ENCODE results near the gene GIT1. TPM values are rescaled to one million over a fixed set of nuclear protein-coding genes. Genes with fewer than 3 reads are reported as not detected.

Gene GIT1, protein sequence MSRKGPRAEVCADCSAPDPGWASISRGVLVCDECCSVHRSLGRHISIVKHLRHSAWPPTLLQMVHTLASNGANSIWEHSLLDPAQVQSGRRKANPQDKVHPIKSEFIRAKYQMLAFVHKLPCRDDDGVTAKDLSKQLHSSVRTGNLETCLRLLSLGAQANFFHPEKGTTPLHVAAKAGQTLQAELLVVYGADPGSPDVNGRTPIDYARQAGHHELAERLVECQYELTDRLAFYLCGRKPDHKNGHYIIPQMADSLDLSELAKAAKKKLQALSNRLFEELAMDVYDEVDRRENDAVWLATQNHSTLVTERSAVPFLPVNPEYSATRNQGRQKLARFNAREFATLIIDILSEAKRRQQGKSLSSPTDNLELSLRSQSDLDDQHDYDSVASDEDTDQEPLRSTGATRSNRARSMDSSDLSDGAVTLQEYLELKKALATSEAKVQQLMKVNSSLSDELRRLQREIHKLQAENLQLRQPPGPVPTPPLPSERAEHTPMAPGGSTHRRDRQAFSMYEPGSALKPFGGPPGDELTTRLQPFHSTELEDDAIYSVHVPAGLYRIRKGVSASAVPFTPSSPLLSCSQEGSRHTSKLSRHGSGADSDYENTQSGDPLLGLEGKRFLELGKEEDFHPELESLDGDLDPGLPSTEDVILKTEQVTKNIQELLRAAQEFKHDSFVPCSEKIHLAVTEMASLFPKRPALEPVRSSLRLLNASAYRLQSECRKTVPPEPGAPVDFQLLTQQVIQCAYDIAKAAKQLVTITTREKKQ
- total RNA-seq: 9.4 TPM

DNA sequence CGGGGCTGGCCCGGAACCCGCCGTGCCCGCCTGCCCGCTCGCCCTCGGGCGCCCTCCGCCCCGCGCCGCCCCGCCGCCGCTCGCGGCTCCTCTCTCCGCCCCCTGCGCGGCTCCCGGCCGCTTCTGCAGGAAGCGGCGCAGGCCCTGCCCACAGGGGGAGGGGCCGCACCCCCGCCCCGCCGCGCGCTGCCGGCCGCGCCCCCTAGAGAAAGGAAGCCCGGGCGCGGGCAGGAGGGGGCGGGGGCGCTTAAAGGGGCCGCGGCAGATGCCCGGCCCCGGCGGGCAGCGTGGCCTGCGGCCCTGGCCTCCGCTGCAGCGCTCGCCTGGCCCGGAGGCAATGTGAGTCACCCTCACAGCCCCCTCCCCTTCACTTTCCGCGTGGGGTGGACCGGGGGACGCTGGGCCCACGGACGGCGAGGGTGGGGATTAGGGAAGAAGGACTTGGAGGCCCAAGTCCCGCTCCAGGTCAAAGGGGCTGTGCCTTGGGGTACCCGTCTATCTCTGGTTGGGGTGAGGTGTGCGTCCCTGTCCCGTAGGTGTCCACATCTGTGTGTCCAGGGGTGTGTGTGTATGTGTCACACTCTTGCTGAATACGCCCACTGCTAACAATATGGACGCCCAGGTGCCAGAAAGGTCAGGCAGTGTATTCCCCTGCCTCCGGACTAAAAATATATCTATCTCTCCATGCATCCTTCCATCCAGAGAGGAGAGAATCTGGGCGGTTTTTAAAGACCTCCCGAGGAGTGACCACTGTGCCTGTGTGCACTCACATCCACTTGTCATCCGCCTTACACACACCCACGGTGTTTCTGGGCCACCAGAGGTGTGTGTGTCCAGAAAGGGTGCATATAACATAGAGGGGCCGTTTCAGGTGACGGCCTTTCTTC lies at the start of gene GIT1:
GIT1 (minus strand) TSS at position 125 of the 887 bp plus-strand sequence. CDS start 270 bp downstream, outside the sequence.
- ATAC-seq: peak; percentile 89

DNA sequence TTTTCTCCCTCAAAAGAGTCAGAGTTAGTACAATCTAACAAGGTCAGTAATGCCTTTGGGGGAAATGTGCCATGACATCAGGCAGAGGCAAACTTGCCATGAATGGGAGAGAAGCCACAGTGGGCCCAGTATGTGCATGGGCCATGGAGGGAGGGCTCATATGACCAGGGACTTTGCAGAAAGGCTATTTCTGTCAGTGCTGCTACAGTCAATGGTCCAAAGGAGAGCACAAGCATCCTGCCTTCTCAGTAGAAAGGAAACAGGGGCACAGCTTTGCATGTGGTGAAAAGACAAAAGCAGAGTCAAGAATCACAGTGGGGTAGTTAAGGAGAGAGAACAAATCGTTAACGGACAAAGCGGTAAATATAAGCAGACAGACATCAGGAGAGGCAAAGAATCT lies 44.4 kb upstream of the GIT1 start:
- ATAC-seq: no peak

More for the DNA sequence above, at the start of gene GIT1:
- peak; percentile 88 for DNase-seq (ENCODE audit: low spot score)

DNA sequence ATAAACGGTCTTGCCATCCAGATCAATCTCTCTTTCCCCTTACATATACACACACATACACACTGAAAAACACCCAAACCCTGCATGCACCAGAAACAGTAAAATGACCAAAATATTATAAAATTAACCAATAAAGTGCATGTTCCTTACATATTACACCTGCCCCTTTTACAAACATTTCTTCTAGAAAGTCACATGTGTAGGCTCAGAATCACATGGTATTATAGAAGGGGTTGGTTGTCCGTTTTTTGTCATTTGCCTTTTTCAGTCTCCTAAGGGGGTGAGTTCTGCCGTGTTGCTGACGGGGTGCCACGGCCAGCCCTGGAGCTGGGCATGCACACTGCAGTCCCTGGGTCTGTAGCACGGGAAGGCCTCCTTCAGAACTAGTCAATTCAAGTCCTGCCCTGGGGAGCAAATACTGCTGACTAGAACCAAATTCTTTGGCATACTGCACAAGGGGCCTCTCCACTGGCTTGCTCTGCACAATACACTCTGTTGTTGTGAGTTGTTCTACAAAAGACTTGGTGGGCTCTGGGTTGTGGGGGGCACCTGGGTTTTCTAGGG lies 41.3 kb upstream of the GIT1 start:
- ATAC-seq: no peak
- DNase-seq (ENCODE audit: low spot score): no peak

More for the DNA sequence above, 44.4 kb upstream of the GIT1 start:
- no peak for DNase-seq (ENCODE audit: low spot score)

DNA sequence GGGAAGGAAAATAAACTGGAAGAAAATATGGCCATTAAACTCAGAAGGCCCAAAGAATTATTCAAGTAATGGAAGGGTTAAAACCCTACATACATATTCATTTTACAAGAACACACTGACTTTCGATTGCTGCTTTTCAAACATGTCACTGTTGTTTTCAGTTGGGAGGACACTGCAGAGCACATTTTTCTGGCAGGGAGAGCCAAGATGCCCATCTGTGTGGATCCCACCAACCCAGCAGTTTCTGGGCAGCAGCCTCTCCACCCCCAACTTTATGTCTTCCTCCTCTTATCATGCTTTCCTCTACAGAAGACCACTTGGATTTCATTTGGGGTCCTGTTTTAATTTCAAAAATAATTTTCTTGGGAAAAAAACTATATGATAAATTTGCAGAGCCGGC lies 40.4 kb upstream of the GIT1 start:
- ATAC-seq: no peak
- DNase-seq (ENCODE audit: low spot score): no peak

DNA sequence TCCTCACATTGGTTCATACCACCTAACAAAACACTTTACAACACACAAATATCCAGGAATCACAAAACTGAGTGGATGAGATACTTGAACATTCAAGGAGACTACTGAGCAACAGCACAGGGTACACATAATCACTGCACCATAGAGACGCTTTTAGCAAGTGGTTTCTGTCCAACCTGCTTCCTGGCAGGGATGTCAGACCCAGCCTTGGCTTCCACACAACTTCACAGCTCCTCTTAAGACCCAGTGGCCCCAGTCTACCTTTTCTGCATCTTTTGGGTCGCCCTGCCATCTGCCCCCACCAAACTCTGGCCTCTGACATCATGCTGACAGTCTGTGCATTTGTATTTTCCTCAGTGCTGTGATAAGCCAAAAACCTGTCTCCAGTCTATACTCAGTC lies 39.2 kb upstream of the GIT1 start:
- DNase-seq (ENCODE audit: low spot score) (no peak), ATAC-seq (no peak)

DNA sequence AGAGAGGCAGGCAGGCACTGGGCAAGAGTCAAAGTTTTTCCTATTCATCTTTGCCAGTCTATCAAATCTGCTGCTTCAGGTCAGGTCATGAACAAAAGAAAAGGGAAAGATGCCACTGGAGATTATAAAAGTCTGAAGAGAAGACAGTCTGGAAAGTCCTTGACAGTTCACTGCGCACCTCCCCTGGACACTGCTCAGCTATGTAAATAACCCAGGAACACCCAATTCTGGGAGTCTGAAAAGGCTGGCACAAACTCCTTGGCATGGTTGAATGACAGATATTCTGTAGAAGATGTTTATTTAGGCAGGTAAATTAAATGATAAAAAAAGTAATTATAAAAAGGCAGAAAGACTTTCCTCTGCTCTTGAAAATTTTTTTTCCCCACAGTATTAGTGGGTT lies 38.5 kb upstream of the GIT1 start:
- DNase-seq (ENCODE audit: low spot score): no peak
- no peak for ATAC-seq

DNA sequence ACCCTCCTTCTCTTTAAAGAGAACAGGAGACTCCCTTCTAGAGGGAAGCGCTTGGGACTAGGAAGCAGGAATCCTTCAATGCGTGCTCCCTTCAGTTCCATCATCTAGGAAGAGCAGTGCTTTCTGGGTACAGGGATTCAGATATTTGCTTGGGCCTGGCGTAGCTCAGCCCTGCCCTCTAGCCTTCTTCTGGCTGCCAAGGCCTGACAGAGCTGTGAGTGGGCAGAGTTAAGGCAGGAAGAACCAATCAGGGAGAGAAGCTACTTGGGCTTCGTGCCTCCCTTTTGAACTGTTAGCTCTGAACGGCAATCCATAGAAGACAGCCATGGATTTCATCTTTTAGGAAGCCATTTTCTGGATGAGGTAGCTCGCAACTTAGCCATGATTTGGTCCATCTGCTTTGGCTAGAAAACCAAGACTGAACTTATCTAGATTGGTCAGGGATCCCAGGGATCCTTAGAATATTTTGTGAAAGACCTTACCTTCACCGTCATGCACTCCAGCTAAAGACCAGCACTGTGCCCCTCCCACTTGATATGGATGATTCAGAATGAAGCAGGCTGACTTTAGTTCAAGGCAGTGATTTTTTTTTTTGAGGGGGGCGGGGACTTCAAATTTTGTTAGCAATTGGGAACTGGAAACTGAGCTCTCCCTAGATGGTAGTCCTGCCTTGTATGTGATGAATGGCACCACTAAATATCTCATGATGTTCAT lies 35.7 kb upstream of the GIT1 start:
- ATAC-seq: peak; percentile 30
- no peak for DNase-seq (ENCODE audit: low spot score)

DNA sequence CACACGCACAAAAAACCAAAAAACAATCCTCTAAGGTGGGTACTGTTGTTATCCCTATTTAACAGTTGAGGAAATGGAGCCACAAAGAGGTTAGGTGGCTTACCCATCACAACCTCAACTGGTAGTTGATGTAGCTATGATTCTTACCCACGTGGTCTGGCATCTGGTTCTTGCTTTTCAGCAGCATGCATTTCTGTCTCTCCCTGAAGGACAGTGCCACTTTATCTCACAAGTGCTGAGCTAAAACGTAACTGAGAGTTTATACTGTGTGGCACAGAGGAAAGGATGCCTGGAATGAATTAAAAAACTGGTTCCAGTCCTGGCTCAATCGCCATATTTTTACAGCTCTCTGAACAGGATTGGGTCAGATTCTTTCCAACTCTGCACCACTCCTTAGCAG lies 35.1 kb upstream of the GIT1 start:
- DNase-seq (ENCODE audit: low spot score) (no peak), ATAC-seq (no peak)

DNA sequence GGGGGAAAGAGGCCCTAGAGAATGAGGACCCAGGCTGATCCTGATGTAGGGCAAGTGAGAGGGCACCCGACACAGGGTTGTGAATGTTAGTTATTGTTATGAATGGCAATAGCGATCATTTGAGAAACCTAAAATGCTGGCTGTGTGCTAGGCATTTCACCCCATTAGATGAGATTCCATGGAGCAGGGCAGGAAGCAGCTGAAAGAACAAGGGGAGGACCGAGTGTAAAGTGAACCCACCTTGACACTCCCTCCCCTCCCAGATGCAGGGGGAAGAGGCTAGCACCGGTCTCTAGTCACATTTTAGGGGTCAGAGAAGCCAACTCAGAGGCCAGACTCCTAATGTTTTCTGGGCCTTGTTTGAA lies 33.8 kb upstream of the GIT1 start:
- ATAC-seq (no peak), DNase-seq (ENCODE audit: low spot score) (no peak)

DNA sequence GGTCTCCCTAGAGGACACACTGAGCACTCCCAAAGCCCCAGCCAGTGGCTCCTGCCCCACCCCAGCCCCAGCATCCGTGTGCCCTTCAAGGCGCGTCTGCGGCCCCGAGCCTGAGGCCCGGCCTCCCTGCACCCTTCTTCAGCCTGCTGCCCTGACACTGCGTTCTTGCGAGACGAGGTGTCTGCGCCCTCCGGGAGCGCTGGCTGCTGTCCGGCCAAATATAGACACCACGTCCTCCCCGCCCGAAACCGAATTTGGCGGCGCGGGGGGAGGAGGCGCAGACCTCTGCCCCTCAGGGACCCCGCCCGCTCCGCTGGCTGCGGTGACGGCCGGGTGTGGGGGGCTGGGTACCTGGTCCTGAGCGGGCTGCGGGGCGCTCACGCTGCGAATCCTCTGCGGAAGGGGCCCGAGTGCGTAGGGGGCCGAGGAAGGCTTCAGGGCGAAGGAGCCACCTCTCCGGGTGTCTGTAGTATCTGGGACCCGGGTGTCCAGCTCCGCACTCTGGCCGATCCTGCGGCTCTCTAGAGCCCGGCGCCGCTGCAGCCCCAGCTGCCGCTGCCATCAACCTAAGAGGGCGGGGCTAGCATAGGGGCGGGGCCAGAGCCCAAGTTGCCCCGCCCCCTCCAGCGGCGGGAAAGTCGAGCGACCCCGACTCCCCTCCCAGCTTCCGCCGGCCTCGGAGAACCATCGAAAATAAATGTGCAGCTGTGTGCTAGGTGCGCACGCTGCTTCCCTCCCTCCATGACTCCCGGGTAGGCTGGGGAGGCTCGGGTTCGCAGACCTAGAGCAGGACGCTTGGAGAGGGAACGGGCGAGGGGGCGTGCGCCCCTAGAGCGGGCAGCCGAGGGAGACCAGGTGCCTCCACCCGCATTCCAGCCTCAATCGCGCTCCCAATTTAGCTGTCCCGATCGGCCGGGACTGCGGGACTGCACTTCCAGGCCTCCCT lies 33.2 kb upstream of the GIT1 start, which contains the start of gene CORO6:
CORO6 (minus strand) TSS at position 576 of the 946 bp plus-strand sequence. CDS start 1,491 bp downstream, outside the sequence.
- ATAC-seq (peak; percentile 41), DNase-seq (ENCODE audit: low spot score) (no peak)

DNA sequence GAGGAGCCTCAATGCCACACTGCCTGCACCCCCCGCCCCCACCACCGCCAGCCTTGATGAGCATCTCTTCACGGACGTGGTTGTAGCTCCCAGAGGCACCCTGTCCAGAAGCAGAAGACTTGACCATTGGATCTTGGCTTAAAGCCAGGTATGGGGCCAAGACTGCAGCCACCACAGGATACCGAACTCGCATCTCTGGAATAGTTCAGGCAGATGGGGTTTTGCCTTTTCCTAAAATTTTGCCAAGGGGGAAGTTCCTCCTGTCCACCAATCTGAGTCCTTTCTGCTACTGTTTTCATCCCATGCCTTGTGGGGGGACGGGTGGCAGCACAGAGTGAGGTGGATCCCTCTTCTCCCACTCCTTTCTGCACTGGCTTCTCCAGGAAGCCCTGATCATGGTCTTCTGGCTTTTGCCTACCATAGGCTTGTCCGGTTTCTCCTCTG lies 32.3 kb upstream of the GIT1 start:
- no peak for ATAC-seq
- no peak for DNase-seq (ENCODE audit: low spot score)

DNA sequence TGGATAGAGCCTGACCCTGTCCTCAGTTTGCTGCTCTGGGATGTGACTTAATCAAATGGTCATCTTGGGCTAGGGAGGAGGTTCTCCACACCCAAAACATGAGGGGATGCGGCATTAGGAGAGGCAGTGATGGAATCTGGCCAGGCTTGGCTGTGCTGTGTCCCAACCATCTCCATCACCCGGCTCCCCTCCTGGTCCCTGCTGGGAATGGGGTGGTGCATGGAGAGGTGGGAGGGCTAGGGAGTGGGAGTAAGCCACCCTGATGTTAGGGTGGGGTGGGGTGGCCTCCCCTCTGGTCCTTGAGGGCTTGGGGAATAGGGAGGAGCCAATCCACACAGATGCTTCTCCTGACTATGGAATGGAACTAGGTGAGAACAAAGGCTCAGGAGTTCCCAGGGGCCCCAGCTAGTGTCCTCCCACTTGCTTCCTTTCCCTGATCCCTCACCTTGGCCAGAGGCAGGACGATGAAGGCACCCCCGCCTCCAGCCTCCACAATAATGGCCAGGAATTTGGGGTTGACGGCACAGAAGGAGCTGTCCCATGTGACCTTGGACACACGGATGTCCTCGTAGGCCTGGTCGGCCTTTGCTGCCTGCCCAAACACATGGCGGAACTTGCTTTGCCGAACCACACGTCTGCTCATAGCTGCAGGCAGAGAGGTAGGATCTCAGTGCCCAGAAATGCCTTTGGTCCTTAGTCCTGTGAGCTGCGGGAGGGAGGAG lies 31.5 kb upstream of the GIT1 start:
- ATAC-seq (no peak), DNase-seq (ENCODE audit: low spot score) (no peak)

DNA sequence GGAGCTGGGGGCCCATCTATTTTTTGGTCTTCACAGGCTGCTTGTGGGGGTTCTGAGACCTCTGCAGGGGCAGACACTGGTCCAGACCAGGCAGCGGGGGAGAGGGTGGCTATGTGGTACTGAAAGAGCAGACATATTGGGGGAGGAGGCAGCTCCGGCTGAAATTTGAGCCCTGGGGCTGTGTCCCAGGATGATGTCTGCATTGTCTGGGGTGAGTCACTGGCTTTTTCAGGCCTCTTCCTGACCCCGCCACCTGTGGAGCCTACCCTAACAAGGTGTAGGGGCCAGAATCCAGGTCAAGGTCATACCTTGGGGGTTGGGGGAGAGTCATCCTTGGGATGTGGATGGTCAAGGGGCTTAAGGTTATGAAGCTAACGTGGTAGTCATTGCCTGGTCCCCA lies 30.8 kb upstream of the GIT1 start:
- DNase-seq (ENCODE audit: low spot score): no peak

DNA sequence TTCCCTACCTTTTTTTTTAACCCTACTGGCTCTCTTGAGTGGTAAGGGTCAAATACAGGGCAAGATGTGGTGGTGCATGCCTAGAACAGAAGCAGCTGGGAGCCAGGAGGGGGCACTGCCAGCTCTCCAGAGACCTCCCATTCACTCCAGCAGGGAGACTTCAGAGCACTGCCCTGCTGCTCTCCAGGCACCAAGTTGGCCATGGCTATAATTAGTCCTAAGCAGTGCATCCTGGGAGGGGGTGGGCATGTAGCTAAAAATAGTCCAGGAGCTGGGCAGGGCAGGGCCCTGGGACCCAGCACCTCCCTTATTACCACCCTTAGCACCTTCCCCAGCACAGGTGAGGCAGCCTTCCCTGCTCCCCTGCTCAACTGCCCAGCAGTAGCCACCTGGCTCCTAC lies 29.8 kb upstream of the GIT1 start:
- ATAC-seq: no peak
- DNase-seq (ENCODE audit: low spot score): no peak

More for the DNA sequence above, 30.8 kb upstream of the GIT1 start:
- no peak for ATAC-seq

DNA sequence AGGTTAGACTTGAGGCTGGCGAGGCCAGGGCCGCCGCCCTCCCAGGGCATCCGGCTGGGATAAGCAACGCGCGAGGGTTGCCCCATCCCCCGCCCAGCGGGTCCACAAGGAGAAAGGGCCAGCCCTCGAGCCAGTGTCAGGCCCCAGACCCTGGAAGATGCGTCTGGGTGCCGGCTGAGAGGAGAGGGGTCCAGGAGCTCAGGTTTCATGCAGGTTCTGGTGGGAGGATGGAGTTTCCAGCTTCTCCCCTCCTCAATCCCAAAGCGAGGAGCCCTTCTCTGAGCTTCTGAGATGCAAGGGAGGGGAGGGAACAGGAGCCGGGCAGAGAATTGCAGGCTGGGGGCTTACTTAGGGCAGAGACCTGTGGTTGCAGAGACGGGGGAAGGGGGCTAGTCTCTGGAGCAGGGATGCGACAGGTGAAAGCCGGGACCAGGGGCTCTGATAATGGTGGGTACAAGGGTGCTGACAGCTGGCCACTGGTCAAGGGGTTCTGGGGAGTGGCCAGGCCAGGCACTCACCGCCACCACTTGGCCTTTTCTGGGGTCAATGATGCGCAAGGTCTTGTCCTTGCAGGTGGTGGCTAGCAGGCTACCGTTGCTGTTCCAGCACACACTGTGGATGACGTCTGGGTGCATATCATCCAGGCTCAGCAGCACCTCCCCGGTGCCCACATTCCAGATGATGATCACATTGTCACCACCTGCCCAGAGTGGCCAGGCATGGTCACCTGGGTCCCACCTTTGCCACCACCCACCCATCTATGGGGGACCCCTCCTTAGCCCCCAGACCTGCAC lies 29.0 kb upstream of the GIT1 start:
- no peak for DNase-seq (ENCODE audit: low spot score)

DNA sequence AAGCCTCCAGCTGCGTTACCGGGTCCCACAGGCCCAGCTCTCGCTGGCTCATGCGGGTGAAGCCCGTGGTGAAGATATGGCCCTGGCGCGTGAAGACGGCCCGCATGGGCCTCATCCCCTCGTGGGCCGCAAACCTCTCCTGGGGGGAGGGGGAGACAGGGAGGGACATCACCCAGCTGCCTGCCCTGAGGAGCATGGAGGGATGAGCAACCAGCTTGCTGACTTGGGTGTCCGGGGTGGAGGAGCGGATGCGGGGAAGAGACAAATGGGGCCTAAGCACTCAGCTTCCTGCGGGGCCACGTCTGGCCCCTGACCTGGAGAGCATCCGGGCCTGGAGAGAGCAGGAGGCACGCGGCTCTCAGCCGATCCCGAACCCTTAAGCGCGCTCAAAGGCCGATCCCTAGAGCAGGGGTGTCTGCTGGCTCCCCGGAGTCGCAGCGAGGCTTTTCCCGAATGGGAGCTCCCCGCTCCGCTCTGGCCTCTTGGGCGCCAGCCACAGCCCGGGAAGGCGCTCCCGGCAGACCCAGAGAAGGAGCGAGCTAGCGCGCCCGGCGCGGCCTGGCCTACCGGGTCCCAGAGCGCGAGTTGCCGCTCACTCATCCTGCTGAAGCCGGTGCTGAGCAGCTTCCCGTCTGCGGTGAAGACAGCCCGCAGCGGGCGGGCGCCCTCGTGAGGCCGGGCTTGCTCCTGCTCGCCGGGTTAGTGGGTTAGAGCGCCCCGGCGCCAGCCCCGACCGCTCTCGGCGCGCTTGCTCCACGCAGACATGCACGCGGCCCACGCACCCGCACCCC lies 28.2 kb upstream of the GIT1 start:
- peak; percentile 86 for DNase-seq (ENCODE audit: low spot score)
- peak; percentile 82 for ATAC-seq

More for the DNA sequence above, 29.0 kb upstream of the GIT1 start:
- ATAC-seq: peak; percentile 3

DNA sequence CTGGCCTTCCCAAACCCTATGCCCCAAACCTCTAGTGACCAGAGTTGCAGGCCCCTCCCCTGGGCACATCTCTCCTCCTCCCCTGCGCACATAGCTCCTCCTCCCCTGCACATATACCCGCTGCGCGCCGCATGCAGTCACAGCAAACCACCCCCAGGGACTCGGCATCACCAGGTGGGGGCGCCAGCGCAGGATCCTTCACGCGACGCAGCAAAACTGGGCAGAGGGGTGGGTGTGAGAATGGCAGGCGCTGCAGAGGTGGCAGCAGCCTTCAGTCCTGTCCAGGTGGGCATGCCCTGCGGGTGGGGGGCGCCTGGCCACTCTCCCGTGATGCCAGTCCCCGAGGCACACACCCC lies 27.7 kb upstream of the GIT1 start:
- DNase-seq (ENCODE audit: low spot score): peak; percentile 72
- ATAC-seq: peak; percentile 48
